Lung (tissue), 16 donors: Measurements from ENCODE around the gene STK11IP. TPM values are rescaled to one million over a fixed set of nuclear protein-coding genes. Genes with fewer than 3 reads are reported as not detected.

Experiments used
- ATAC-seq: fragments of 200-7000 bp; cut with Tn5 transposase; one replicate; pipeline ENCODE4 v1.9.1; 2020; ENCODE audit warnings: moderate number of reproducible peaks; ENCODE audit not compliant: insufficient read depth, low FRiP score
- DNase-seq, 3 donors: peaks; one replicate each; pipeline ENCODE4 v3.0.0-alpha.2; 2013 to 2017
- H3K27ac ChIP-seq, 2 donors: one replicate each; pipeline ENCODE4 v1.5.1; 2013; ENCODE audit warnings: mild to moderate bottlenecking in 2 of 2, moderate library complexity in 2 of 2, control low read depth in 1 of 2, inconsistent platforms in 1 of 2, low read depth in 1 of 2, low read length in 1 of 2
- H3K27me3 ChIP-seq, 3 donors: one replicate each; pipeline ENCODE4 v1.5.1; 2013; ENCODE audit warnings: low read length in 2 of 3; ENCODE audit not compliant: control insufficient read depth in 3 of 3, insufficient read depth in 3 of 3
- H3K36me3 ChIP-seq, 4 donors: one replicate each; pipeline ENCODE4 v1.5.1; 2013; ENCODE audit warnings: low read length in 4 of 4, mild to moderate bottlenecking in 1 of 4, moderate library complexity in 1 of 4; ENCODE audit not compliant: control insufficient read depth in 4 of 4, insufficient read depth in 4 of 4
- H3K4me1 ChIP-seq, 5 donors: one replicate each; pipeline ENCODE4 v1.5.1; 2013; ENCODE audit warnings: low read length in 5 of 5, mild to moderate bottlenecking in 2 of 5, moderate library complexity in 1 of 5; ENCODE audit not compliant: control insufficient read depth in 5 of 5, insufficient read depth in 5 of 5
- H3K4me3 ChIP-seq: one replicate; pipeline ENCODE4 v1.5.1; 2013; ENCODE audit warnings: mild to moderate bottlenecking, control low read depth, moderate library complexity
- H3K9ac ChIP-seq, 2 donors: one replicate each; pipeline ENCODE4 v1.5.1; 2013; ENCODE audit warnings: low read length in 2 of 2, control low read depth in 1 of 2; ENCODE audit not compliant: insufficient read depth in 1 of 2
- H3K9me3 ChIP-seq, 4 donors: one replicate each; pipeline ENCODE4 v1.5.1; 2013; ENCODE audit warnings: low read length in 3 of 4, mild to moderate bottlenecking in 1 of 4, moderate library complexity in 1 of 4; ENCODE audit not compliant: control insufficient read depth in 4 of 4, insufficient read depth in 3 of 4
- WGBS, 2 donors: extraction: QIAGEN DNeasy Blood & Tissue Kit; methylation state at CpG; one replicate each; pipeline ENCODE4 v1.1.7; 2013; 5-methylcytosine and 5-hydroxymethylcytosine counted together
- long read RNA-seq, 5 donors: transcript quantifications; one replicate each; lab custom pipeline, GENCODE V29; 2026
- polyA plus RNA-seq, 2 donors: library from polyadenylated mRNA; stranded (reverse); fragments of 200-250 nt; gene quantifications; one replicate each; pipeline ENCODE4 v1.2.1, GENCODE V29; 2013
- total RNA-seq, 2 donors: library from RNA; depleted of rRNA in 1 of 2; stranded (reverse); fragments of >200 nt in 1 of 2; gene quantifications; one replicate each; pipeline ENCODE4 v1.2.1, GENCODE V29; 2014 to 2021
- TF ChIP-seq, protein P1 (sequence below): IDR thresholded peaks from 2 replicates; pipeline ENCODE4 v1.5.1; 2012; ENCODE audit warnings: mild to moderate bottlenecking; ENCODE audit errors: control extremely low read depth, extremely low read depth
- donor health status: control.
- donor health status: control.
- donor health status: Bipolar disorder and iron deficiency.
- donor health status: healthy.
- donor health status: DM: yes; HTN: yes; CAD: no.

STK11IP gene, protein sequence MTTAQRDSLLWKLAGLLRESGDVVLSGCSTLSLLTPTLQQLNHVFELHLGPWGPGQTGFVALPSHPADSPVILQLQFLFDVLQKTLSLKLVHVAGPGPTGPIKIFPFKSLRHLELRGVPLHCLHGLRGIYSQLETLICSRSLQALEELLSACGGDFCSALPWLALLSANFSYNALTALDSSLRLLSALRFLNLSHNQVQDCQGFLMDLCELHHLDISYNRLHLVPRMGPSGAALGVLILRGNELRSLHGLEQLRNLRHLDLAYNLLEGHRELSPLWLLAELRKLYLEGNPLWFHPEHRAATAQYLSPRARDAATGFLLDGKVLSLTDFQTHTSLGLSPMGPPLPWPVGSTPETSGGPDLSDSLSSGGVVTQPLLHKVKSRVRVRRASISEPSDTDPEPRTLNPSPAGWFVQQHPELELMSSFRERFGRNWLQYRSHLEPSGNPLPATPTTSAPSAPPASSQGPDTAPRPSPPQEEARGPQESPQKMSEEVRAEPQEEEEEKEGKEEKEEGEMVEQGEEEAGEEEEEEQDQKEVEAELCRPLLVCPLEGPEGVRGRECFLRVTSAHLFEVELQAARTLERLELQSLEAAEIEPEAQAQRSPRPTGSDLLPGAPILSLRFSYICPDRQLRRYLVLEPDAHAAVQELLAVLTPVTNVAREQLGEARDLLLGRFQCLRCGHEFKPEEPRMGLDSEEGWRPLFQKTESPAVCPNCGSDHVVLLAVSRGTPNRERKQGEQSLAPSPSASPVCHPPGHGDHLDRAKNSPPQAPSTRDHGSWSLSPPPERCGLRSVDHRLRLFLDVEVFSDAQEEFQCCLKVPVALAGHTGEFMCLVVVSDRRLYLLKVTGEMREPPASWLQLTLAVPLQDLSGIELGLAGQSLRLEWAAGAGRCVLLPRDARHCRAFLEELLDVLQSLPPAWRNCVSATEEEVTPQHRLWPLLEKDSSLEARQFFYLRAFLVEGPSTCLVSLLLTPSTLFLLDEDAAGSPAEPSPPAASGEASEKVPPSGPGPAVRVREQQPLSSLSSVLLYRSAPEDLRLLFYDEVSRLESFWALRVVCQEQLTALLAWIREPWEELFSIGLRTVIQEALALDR
- total RNA-seq (10 to 100 TPM; 21.5 to 46.0 TPM), polyA plus RNA-seq (10 to 100 TPM; 21.7 to 24.5 TPM)
- long read RNA-seq, donor 1, partial matches to known transcripts, result 0 of 1 reads
- long read RNA-seq, donor 1, other reads (novel, unspliced or antisense), result 0 of 1 reads
- long read RNA-seq, donor 2, partial matches to known transcripts, result 0 of 2 reads
- long read RNA-seq, donor 2, other reads (novel, unspliced or antisense), result 0 of 2 reads
- long read RNA-seq, donor 3, partial matches to known transcripts, result 0 of 2 reads
- long read RNA-seq, donor 3, other reads (novel, unspliced or antisense), result 0 of 2 reads
- long read RNA-seq, donor 4, partial matches to known transcripts, result 0 of 1 reads
- long read RNA-seq, donor 4, other reads (novel, unspliced or antisense), result 0 of 1 reads
- long read RNA-seq, donor 5, partial matches to known transcripts, result 0 of 1 reads
- long read RNA-seq, donor 5, other reads (novel, unspliced or antisense), result 0 of 1 reads

DNA sequence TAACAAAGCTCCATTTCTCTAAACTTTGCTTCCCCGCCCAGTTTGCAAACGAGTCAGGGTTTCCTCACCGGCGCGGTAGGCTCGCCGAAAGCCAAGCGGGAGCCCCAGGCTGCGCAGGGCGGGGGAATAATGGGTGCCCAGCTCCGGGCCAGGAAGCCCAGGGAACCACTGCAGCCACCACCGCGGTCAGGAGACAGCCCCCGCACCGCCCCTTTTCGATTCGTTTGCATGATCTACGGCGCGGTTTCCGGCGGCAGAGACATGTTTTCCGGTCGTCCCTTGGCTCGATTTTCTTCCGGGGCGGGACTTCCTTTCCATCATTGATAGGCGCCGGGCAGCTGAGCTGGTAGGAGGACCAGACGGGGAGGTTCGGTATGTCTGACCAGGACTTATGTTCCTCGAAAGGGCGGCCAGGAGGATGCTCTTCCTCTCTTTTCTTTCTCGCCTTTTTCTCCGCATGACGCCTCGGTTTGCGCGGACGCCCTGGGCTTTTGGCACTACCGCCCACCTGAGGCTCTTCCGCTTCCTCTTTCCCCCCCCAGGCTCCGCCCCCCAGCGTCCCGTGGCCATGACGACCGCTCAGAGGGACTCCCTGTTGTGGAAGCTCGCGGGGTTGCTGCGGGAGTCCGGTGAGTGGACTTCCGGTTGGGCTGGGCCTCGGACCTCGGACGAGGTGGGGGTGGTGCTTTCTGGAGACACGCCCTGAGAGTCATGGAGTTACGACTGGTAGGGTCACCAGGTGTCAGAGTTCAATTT is at the start of gene STK11IP:
TSS of gene STK11IP (plus strand) at position 306 of the 756 bp plus-strand sequence. CDS start at position 569, 263 bp downstream.
- peak within 1 kb of the TSS; percentile 92 to 93 for H3K27ac ChIP-seq
- WGBS, 2 donors, result 0% methylated on average over 54 to 57 of the region's 57 CpGs
- peak; percentile 97 for ATAC-seq

DNA sequence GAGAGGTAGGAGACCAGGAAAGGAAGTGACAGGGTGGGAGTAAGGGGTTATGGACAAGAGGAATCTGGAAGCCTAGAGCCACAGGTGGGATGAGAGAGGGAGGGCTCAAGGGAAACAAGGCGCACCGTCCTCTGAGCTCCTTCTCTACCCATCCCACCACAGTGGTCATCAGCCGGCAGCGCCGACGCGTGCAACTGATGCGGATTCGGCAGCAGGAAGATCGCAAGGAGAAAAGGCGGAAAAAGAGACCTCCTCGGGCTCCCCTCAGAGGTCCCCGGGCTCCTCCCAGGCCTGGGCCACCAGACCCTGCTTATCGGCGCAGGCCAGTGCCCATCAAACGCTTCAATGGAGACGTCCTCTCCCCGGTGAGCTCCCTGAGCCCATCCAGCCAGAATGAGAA is 48.7 kb upstream of the STK11IP start:
- H3K4me3 ChIP-seq, result no peak overlapping the region
- H3K36me3 ChIP-seq, result peaks cover 0 to 2% (median under 1%) of the 10 kb centered on the region in 4 donors
- TF ChIP-seq, protein P1, sequence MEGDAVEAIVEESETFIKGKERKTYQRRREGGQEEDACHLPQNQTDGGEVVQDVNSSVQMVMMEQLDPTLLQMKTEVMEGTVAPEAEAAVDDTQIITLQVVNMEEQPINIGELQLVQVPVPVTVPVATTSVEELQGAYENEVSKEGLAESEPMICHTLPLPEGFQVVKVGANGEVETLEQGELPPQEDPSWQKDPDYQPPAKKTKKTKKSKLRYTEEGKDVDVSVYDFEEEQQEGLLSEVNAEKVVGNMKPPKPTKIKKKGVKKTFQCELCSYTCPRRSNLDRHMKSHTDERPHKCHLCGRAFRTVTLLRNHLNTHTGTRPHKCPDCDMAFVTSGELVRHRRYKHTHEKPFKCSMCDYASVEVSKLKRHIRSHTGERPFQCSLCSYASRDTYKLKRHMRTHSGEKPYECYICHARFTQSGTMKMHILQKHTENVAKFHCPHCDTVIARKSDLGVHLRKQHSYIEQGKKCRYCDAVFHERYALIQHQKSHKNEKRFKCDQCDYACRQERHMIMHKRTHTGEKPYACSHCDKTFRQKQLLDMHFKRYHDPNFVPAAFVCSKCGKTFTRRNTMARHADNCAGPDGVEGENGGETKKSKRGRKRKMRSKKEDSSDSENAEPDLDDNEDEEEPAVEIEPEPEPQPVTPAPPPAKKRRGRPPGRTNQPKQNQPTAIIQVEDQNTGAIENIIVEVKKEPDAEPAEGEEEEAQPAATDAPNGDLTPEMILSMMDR, result no peak
- DNase-seq, result no peak
- no peak overlapping the region for H3K9ac ChIP-seq
- WGBS, 2 donors, result 94% methylated on average over 18 of the region's 18 CpGs
- H3K9me3 ChIP-seq, result no peaks in the 10 kb centered on the region
- H3K27me3 ChIP-seq, result peaks cover 0 to 5% (median 3%) of the 10 kb centered on the region in 3 donors
- H3K4me1 ChIP-seq, result peaks cover 0 to 19% (median 9%) of the 10 kb centered on the region in 5 donors
- H3K27ac ChIP-seq, result no peak overlapping the region
- no peak for ATAC-seq

More for the DNA sequence above, at the start of gene STK11IP:
- Histone ChIP-seq H3K4me1 (peaks cover 0 to 37% (median 14%) of the 10 kb centered on the region in 5 donors), H3K9ac (peak within 1 kb of the TSS; percentile 83 to 99), H3K27me3 (no peaks in the 10 kb centered on the region), H3K9me3 (no peaks in the 10 kb centered on the region), H3K4me3 (peak within 1 kb of the TSS; percentile 52), H3K36me3 (peaks cover 3 to 18% (median 13%) of the 10 kb centered on the region in 4 donors)
- DNase-seq, result peak; percentile 97 to 99 (median 98)
- TF ChIP-seq, protein P1, result no peak

DNA sequence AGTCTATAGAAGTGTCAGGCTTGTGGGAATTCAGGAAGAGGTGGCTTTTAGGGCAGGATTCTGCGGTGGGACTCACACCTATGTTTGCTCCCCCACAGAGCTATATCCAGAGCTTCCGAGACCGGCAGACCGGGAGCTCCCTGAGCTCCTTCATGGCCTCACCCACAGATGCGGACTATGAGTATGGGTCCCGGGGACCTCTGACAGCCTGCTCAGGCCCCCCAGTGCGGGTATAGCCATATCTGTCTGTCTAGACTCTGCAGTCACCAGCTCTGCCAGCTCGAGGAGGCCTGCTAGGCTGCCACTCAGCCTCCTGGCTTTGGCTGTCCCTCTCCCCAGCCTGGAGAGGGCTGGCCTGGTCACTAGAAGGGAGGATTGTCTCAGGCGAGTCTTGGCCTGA is 48.0 kb upstream of the STK11IP start:
- Histone ChIP-seq H3K27ac (no peak overlapping the region), H3K36me3 (peaks cover 0 to 2% (median under 1%) of the 10 kb centered on the region in 4 donors), H3K9ac (no peak overlapping the region), H3K4me1 (peaks cover 0 to 13% (median 3%) of the 10 kb centered on the region in 5 donors), H3K4me3 (no peak overlapping the region), H3K27me3 (peaks cover 0 to 5% (median 3%) of the 10 kb centered on the region in 3 donors), H3K9me3 (peaks cover 0 to 2% (median 0%) of the 10 kb centered on the region in 4 donors)
- no peak for DNase-seq
- WGBS, 2 donors, result 90 to 91% methylated on average over 9 of the region's 9 CpGs
- no peak for ATAC-seq
- TF ChIP-seq, protein P1, result no peak
